ENCODE data around the gene CSF3R. TPM values are rescaled to one million over a fixed set of nuclear protein-coding genes. Genes with fewer than 3 reads are reported as not detected.

The CSF3R gene
- total RNA-seq, 1 donor from 2014 or later = 3.1 TPM

GRCh38 chr1:36456391-36456928, 26.3 kb downstream of the CSF3R start:
- H3K27ac ChIP-seq = no peak overlapping the region
- TF ChIP-seq CTCF (IDR thresholded peaks at IDR 0.05) = no peak
- intact Hi-C loops (cut with DNase I) = loop anchor here (10.0 kb wide), 2 partner anchors 812 to 1558 kb away; partner anchors contain the start of genes PSMB2 and UTP11
- no peaks in the 10 kb centered on the region for H3K9me3 ChIP-seq
- no peaks in the 10 kb centered on the region for H3K4me1 ChIP-seq
- peaks cover 32 to 62% of the 10 kb centered on the region in 2 donors for H3K36me3 ChIP-seq
- H3K4me3 ChIP-seq = no peak overlapping the region
- H3K27me3 ChIP-seq = no peaks in the 10 kb centered on the region
- DNase-seq (ENCODE audit: low spot score in 2 of 2) = no peak

DNA sequence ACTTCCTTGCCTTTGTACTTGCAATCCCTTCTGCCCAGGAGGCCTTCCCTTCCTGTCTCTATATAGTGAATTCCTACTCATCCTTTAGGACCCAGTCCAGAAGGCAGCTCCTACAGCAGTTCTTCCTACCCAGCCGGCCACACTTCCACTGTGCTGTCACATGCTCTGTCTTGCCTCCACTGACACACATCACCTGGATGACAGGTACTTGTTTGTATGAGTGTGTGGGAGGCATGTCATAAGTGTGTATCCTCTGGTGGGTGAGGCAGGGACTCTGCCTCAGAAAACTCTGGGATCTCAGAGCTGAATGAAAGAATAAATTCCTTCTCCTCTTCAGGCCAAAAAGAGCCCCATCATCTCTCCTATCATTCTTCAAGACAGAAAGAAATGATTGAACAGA, 27.3 kb downstream of the CSF3R start:
- DNase-seq (ENCODE audit: low spot score in 2 of 2) = no peak
- H3K27ac ChIP-seq = no peak overlapping the region

GRCh38 chr1:36453600-36454388, 28.9 kb downstream of the CSF3R start:
- Histone ChIP-seq H3K9me3 (no peaks in the 10 kb centered on the region), H3K27ac (no peak overlapping the region), H3K4me3 (no peak overlapping the region), H3K27me3 (no peaks in the 10 kb centered on the region), H3K4me1 (peaks cover 3 to 8% of the 10 kb centered on the region in 2 donors), H3K36me3 (peaks cover 24 to 36% of the 10 kb centered on the region in 2 donors)
- TF ChIP-seq CTCF (IDR thresholded peaks at IDR 0.05) = no peak
- intact Hi-C loops (cut with DNase I) = loop anchor here (5.0 to 10.0 kb wide), 3 partner anchors 56 to 1561 kb away; partner anchors contain the start of genes LSM10, PSMB2 and UTP11
- no peak for DNase-seq (ENCODE audit: low spot score in 2 of 2)

More for the DNA sequence above, 27.3 kb downstream of the CSF3R start:
- no peak overlapping the region for H3K4me3 ChIP-seq
- H3K9me3 ChIP-seq = no peaks in the 10 kb centered on the region
- intact Hi-C loops (cut with DNase I) = loop anchor here (10.0 kb wide), 2 partner anchors 811 to 1559 kb away; partner anchors contain the start of genes PSMB2 and UTP11
- peaks cover 28 to 51% of the 10 kb centered on the region in 2 donors for H3K36me3 ChIP-seq
- peaks cover 0 to 3% of the 10 kb centered on the region in 2 donors for H3K4me1 ChIP-seq
- no peak for TF ChIP-seq CTCF (IDR thresholded peaks at IDR 0.05)
- no peaks in the 10 kb centered on the region for H3K27me3 ChIP-seq

GRCh38 chr1:36453051-36453450, 29.7 kb downstream of the CSF3R start:
- H3K4me1 ChIP-seq = peaks cover 3 to 8% of the 10 kb centered on the region in 2 donors
- intact Hi-C loops (cut with DNase I) = loop anchor here (5.0 to 10.0 kb wide), 3 partner anchors 56 to 1562 kb away; partner anchors contain the start of genes LSM10, PSMB2 and UTP11
- no peak for DNase-seq (ENCODE audit: low spot score in 2 of 2)
- H3K27me3 ChIP-seq = no peaks in the 10 kb centered on the region
- no peaks in the 10 kb centered on the region for H3K9me3 ChIP-seq
- TF ChIP-seq CTCF (IDR thresholded peaks at IDR 0.05) = no peak
- no peak overlapping the region for H3K4me3 ChIP-seq
- peaks cover 24 to 34% of the 10 kb centered on the region in 2 donors for H3K36me3 ChIP-seq
- no peak overlapping the region for H3K27ac ChIP-seq

GRCh38 chr1:36450919-36451305, 31.8 kb downstream of the CSF3R start:
- intact Hi-C loops (cut with DNase I) = loop anchor here (2.0 to 10.0 kb wide), 4 partner anchors 14 to 1564 kb away; partner anchors contain the start of genes LSM10, MRPS15, PSMB2 and UTP11
- Histone ChIP-seq H3K4me3 (peak overlapping the region; percentile 55 to 82), H3K36me3 (peaks cover 7 to 12% of the 10 kb centered on the region in 2 donors), H3K9me3 (no peaks in the 10 kb centered on the region), H3K27ac (peak overlapping the region; percentile 95 to 97), H3K27me3 (no peaks in the 10 kb centered on the region), H3K4me1 (peaks cover 3 to 8% of the 10 kb centered on the region in 2 donors)
- DNase-seq (ENCODE audit: low spot score in 2 of 2) = no peak
- TF ChIP-seq CTCF (IDR thresholded peaks at IDR 0.05) = no peak

Data from ascending aorta (tissue), 2 donors.